T-cell (primary cell): Measurements from ENCODE around the gene EIF5AL1. TPM values are rescaled to one million over a fixed set of nuclear protein-coding genes. Genes with fewer than 3 reads are reported as not detected.

ENCODE experiments used
- ATAC-seq, 4 experiments: fragments of 200-7000 bp in 3 of 4; fragments of 150-1000 bp in 1 of 4; cut with Tn5 transposase; replicated peaks in 1 of 4; 1 replicate in 3 of 4; 2 replicates in 1 of 4; pipeline ENCODE4 v1.10.0; 2021; ENCODE audit warnings: moderate library complexity in 3 of 4, mild to moderate bottlenecking in 2 of 4, moderate number of reproducible peaks in 1 of 4
- CTCF ChIA-PET, 2 donors: fragments of 300-600 bp; sonication (Branson Sonifier 250); formaldehyde crosslinking; loops; one replicate each; lab custom pipeline; 2022; ENCODE audit warnings: antibody characterized with exemption in 2 of 2; lab: Charles Lee
- POLR2A ChIA-PET, 2 donors: fragments of 300-600 bp; sonication (Branson Sonifier 250); formaldehyde crosslinking; loops; one replicate each; lab custom pipeline; 2022; ENCODE audit warnings: antibody characterized with exemption in 2 of 2; lab: Charles Lee
- DNase-seq, 35 experiments: peaks; one replicate each; pipeline versions ENCODE4 v3.0.0 to v3.0.0-alpha.2; 2013 to 2023
- H3K27ac ChIP-seq: one replicate; pipeline ENCODE4 v1.5.1; 2013; ENCODE audit warnings: low read length
- H3K27me3 ChIP-seq, 2 experiments: replicated peaks in 1 of 2; 1 replicate in 1 of 2; 2 replicates in 1 of 2; pipeline versions ENCODE4 v1.6.1 to v1.7.0; 2013; ENCODE audit warnings: low read length in 1 of 2, mixed read lengths in 1 of 2; ENCODE audit not compliant: control insufficient read depth in 2 of 2, insufficient read depth in 2 of 2; ENCODE audit errors: extremely low read depth in 1 of 2
- H3K36me3 ChIP-seq, 2 donors: 1 replicate in 1 of 2; 2 replicates in 1 of 2; pipeline versions ENCODE4 v1.6.1 to v1.7.0; 2013; ENCODE audit warnings: low read length in 1 of 2; ENCODE audit not compliant: control insufficient read depth in 2 of 2, insufficient read depth in 1 of 2; ENCODE audit errors: extremely low read depth in 1 of 2
- H3K4me1 ChIP-seq, 2 experiments: 1 replicate in 1 of 2; 2 replicates in 1 of 2; pipeline versions ENCODE4 v1.6.1 to v1.7.0; 2013; ENCODE audit warnings: low read length in 2 of 2, mixed read lengths in 1 of 2; ENCODE audit not compliant: insufficient read depth in 2 of 2, control insufficient read depth in 1 of 2; ENCODE audit errors: extremely low read depth in 1 of 2
- H3K4me3 ChIP-seq, 2 donors: 1 replicate in 1 of 2; 2 replicates in 1 of 2; pipeline versions ENCODE4 v1.5.1 to v1.7.0; 2013; ENCODE audit warnings: mild to moderate bottlenecking in 2 of 2, low read length in 1 of 2, moderate library complexity in 1 of 2; ENCODE audit not compliant: control insufficient read depth in 1 of 2; ENCODE audit errors: extremely low read depth in 1 of 2
- H3K9me3 ChIP-seq: 2 replicates; pipeline ENCODE4 v1.7.0; 2013
- H3K27ac Mint-ChIP-seq, 2 donors: one replicate each; pipeline ENCODE4 v1.8.0; 2020 to 2021; ENCODE audit warnings: mild to moderate bottlenecking in 2 of 2, mixed read lengths in 2 of 2
- H3K27me3 Mint-ChIP-seq, 2 donors: one replicate each; pipeline ENCODE4 v1.8.0; 2021 to 2022; ENCODE audit warnings: mixed read lengths in 2 of 2
- H3K36me3 Mint-ChIP-seq: one replicate; pipeline ENCODE4 v1.8.0; 2021; ENCODE audit warnings: mixed read lengths
- H3K4me1 Mint-ChIP-seq, 3 donors: one replicate each; pipeline ENCODE4 v1.8.0; 2020 to 2022; ENCODE audit warnings: mixed read lengths in 3 of 3, mild to moderate bottlenecking in 1 of 3
- H3K4me3 Mint-ChIP-seq, 3 donors: one replicate each; pipeline ENCODE4 v1.8.0; 2020 to 2022; ENCODE audit warnings: mild to moderate bottlenecking in 3 of 3, mixed read lengths in 3 of 3, moderate library complexity in 3 of 3
- H3K9me3 Mint-ChIP-seq, 3 donors: one replicate each; pipeline ENCODE4 v1.8.0; 2020 to 2022; ENCODE audit warnings: mixed read lengths in 3 of 3
- WGBS: methylation state at CpG from one replicate; pipeline ENCODE4 v1.1.5; 2013; ENCODE audit warnings: missing lambda C conversion rate; ENCODE audit not compliant: insufficient coverage; 5-methylcytosine and 5-hydroxymethylcytosine counted together
- total RNA-seq, 35 experiments: library from RNA in 6 of 35; stranded (reverse) in 6 of 35; fragments of 120-200 nt in 1 of 35; gene quantifications; one replicate each; pipeline versions ENCODE4 v1.2.1 to v1.2.4 and lab custom pipeline; 2013 to 2026

The EIF5AL1 gene
- total RNA-seq, 5 donors from 2014 or later (not counting 1 experiment from before 2014, with no cell fraction given): 0.10 to 0.28 (median 0.19) TPM; not detected in 2

- no peak for ATAC-seq
- Mint-ChIP-seq H3K27ac (no peak overlapping the region), H3K27me3 (peaks cover 20 to 25% of the 10 kb centered on the region in 2 donors), H3K4me3 (no peak overlapping the region), H3K9me3 (no peaks in the 10 kb centered on the region), H3K36me3 (no peaks in the 10 kb centered on the region), H3K4me1 (no peaks in the 10 kb centered on the region)
- Histone ChIP-seq H3K9me3 (no peaks in the 10 kb centered on the region), H3K4me1 (no peaks in the 10 kb centered on the region), H3K27ac (no peak overlapping the region), H3K4me3 (no peak overlapping the region), H3K27me3 (peaks cover 0 to 15% of the 10 kb centered on the region in 2 experiments), H3K36me3 (no peaks in the 10 kb centered on the region)
- POLR2A ChIA-PET: no interaction called here
- CTCF ChIA-PET: interaction anchor here in 1 of 2 donors (1.4 kb wide), 1 partner anchor 102 kb away, joined by 8 read pairs; no protein-coding TSS in a partner anchor
- DNase-seq: no peak
- no CpG with 5 or more reads among the region's 3 CpGs for WGBS
Measured at GRCh38 chr10:79475877-79476276, 36.5 kb upstream of the EIF5AL1 start.

- Histone ChIP-seq H3K36me3 (no peaks in the 10 kb centered on the region), H3K27me3 (peaks cover 0 to 15% of the 10 kb centered on the region in 2 experiments), H3K4me1 (no peaks in the 10 kb centered on the region), H3K9me3 (no peaks in the 10 kb centered on the region), H3K27ac (no peak overlapping the region), H3K4me3 (no peak overlapping the region)
- ChIA-PET POLR2A (no interaction called here), CTCF (interaction anchor here in 1 of 2 donors (1.4 kb wide), 1 partner anchor 102 kb away, joined by 8 read pairs; no protein-coding TSS in a partner anchor)
- ATAC-seq (no peak), DNase-seq (no peak)
- no peak overlapping the region for H3K4me3 Mint-ChIP-seq
- H3K4me1 Mint-ChIP-seq: no peaks in the 10 kb centered on the region
- H3K27ac Mint-ChIP-seq: no peak overlapping the region
- no peaks in the 10 kb centered on the region for H3K36me3 Mint-ChIP-seq
- peaks cover 20 to 27% of the 10 kb centered on the region in 2 donors for H3K27me3 Mint-ChIP-seq
- no peaks in the 10 kb centered on the region for H3K9me3 Mint-ChIP-seq
Measured at GRCh38 chr10:79476645-79477044, 35.7 kb upstream of the EIF5AL1 start.

GRCh38 chr10:79477456-79477855 is 34.9 kb upstream of the EIF5AL1 start:
- POLR2A ChIA-PET: no interaction called here
- H3K9me3 Mint-ChIP-seq: no peaks in the 10 kb centered on the region
- no peaks in the 10 kb centered on the region for H3K36me3 ChIP-seq
- H3K36me3 Mint-ChIP-seq: no peaks in the 10 kb centered on the region
- CTCF ChIA-PET: interaction anchor here in 1 of 2 donors (0.6 kb wide), 1 partner anchor 78 kb away, joined by 3 read pairs; no protein-coding TSS in a partner anchor
- no peaks in the 10 kb centered on the region for H3K4me1 ChIP-seq
- H3K27me3 ChIP-seq: peaks cover 0 to 15% of the 10 kb centered on the region in 2 experiments
- peaks cover 20 to 22% of the 10 kb centered on the region in 2 donors for H3K27me3 Mint-ChIP-seq
- H3K27ac ChIP-seq: no peak overlapping the region
- H3K4me1 Mint-ChIP-seq: no peaks in the 10 kb centered on the region
- no peaks in the 10 kb centered on the region for H3K9me3 ChIP-seq
- ATAC-seq: no peak
- no peak overlapping the region for H3K4me3 ChIP-seq
- H3K27ac Mint-ChIP-seq: no peak overlapping the region
- no peak for DNase-seq
- 100% methylated on average over 1 of the region's 7 CpGs for WGBS
- no peak overlapping the region for H3K4me3 Mint-ChIP-seq

GRCh38 chr10:79479283-79479909 is 32.9 kb upstream of the EIF5AL1 start:
- Mint-ChIP-seq H3K27ac (no peak overlapping the region), H3K4me1 (no peaks in the 10 kb centered on the region), H3K36me3 (no peaks in the 10 kb centered on the region), H3K27me3 (peaks cover 15% of the 10 kb centered on the region in 2 donors), H3K9me3 (no peaks in the 10 kb centered on the region), H3K4me3 (no peak overlapping the region)
- ChIA-PET POLR2A (no interaction called here), CTCF (interaction anchor here in 1 of 2 donors (1.0 kb wide), 1 partner anchor 10 kb away, joined by 3 read pairs; no protein-coding TSS in a partner anchor)
- Histone ChIP-seq H3K36me3 (no peaks in the 10 kb centered on the region), H3K4me1 (no peaks in the 10 kb centered on the region), H3K9me3 (no peaks in the 10 kb centered on the region), H3K27ac (no peak overlapping the region), H3K27me3 (peaks cover 0 to 6% of the 10 kb centered on the region in 2 experiments), H3K4me3 (no peak overlapping the region)
- no peak for ATAC-seq
- DNase-seq: no peak
- no CpG with 5 or more reads among the region's 3 CpGs for WGBS

- DNase-seq: no peak
- Mint-ChIP-seq H3K27me3 (peaks cover 5 to 6% of the 10 kb centered on the region in 2 donors), H3K4me1 (no peaks in the 10 kb centered on the region), H3K27ac (no peak overlapping the region), H3K9me3 (no peaks in the 10 kb centered on the region), H3K36me3 (no peaks in the 10 kb centered on the region), H3K4me3 (no peak overlapping the region)
- no peaks in the 10 kb centered on the region for H3K4me1 ChIP-seq
- no peaks in the 10 kb centered on the region for H3K36me3 ChIP-seq
- POLR2A ChIA-PET: no interaction called here
- no peaks in the 10 kb centered on the region for H3K9me3 ChIP-seq
- peaks cover 0 to 6% of the 10 kb centered on the region in 2 experiments for H3K27me3 ChIP-seq
- CTCF ChIA-PET: no interaction called here
- H3K4me3 ChIP-seq: no peak overlapping the region
- H3K27ac ChIP-seq: no peak overlapping the region
- WGBS: no CpG with 5 or more reads among the region's 1 CpG
- no peak for ATAC-seq
Measured at GRCh38 chr10:79482304-79482703, 30.0 kb upstream of the EIF5AL1 start.

- H3K4me3 Mint-ChIP-seq: no peak overlapping the region
- no peaks in the 10 kb centered on the region for H3K36me3 Mint-ChIP-seq
- 64% methylated on average over 3 of the region's 4 CpGs for WGBS
Measured at GRCh38 chr10:79482741-79483140, 29.6 kb upstream of the EIF5AL1 start.

More at GRCh38 chr10:79482741-79483140, 29.6 kb upstream of the EIF5AL1 start:
- peaks cover under 1 to 2% of the 10 kb centered on the region in 2 donors for H3K27me3 Mint-ChIP-seq
- H3K9me3 Mint-ChIP-seq: no peaks in the 10 kb centered on the region
- H3K27ac Mint-ChIP-seq: no peak overlapping the region
- DNase-seq (no peak), ATAC-seq (no peak)
- POLR2A ChIA-PET: no interaction called here
- Histone ChIP-seq H3K36me3 (no peaks in the 10 kb centered on the region), H3K4me1 (no peaks in the 10 kb centered on the region), H3K27me3 (peaks cover 0 to 6% of the 10 kb centered on the region in 2 experiments), H3K4me3 (no peak overlapping the region), H3K9me3 (no peaks in the 10 kb centered on the region), H3K27ac (no peak overlapping the region)
- CTCF ChIA-PET: no interaction called here
- no peaks in the 10 kb centered on the region for H3K4me1 Mint-ChIP-seq
